ENCODE results near the gene CARMIL1. TPM values are rescaled to one million over a fixed set of nuclear protein-coding genes. Genes with fewer than 3 reads are reported as not detected.

The CARMIL1 gene
- total RNA-seq, 2 experiments from 2014 or later, result 3.9 to 4.7 TPM

DNA sequence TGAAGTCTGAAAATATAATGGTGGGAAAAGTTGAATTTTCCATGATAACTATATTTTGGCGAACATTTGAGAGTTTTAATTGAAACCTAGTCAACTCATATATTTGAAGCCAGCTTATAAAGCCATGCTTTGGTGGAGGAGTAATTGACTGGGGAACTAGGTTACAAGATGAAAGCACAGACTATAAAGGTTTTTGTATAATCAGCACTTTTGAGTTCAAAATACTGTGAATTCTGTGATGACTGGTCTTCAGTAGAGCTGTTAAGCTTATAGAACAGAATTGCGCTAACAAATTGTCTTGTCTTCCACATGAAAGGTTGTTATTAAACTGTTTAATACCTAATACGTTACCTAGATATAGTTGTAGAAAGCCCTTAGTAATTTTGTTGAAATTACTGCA lies 213.8 kb downstream of the CARMIL1 start:
- peaks cover 12% of the 10 kb centered on the region for H3K36me3 Mint-ChIP-seq (ENCODE audit: low read depth)
- Histone ChIP-seq H3K4me3 (ENCODE audit: low read length) (no peak overlapping the region), H3K27me3 (ENCODE audit: control insufficient read depth in 1 of 2, insufficient read depth in 2 of 2, low read length in 2 of 2) (no peaks in the 10 kb centered on the region), H3K36me3 (ENCODE audit: insufficient read depth, low read length) (no peaks in the 10 kb centered on the region), H3K27ac (ENCODE audit: low read depth in 1 of 2, low read length in 2 of 2) (no peak overlapping the region), H3K4me1 (ENCODE audit: insufficient read depth, low read length) (peaks cover 7% of the 10 kb centered on the region), H3K9me3 (ENCODE audit: control insufficient read depth in 1 of 2, insufficient read depth in 1 of 2, low read length in 2 of 2) (no peaks in the 10 kb centered on the region)
- DNase-seq (no peak), ATAC-seq (ENCODE audit: poor library complexity) (no peak)
- CTCF ChIA-PET, result interaction anchor here (1.5 kb wide), 1 partner anchor 214 kb away, joined by 5 read pairs; the partner anchor contains the start of gene CARMIL1
- no peaks in the 10 kb centered on the region for H3K27me3 Mint-ChIP-seq
- no peaks in the 10 kb centered on the region for H3K9me3 Mint-ChIP-seq
- H3K4me3 Mint-ChIP-seq, result no peak overlapping the region
- no peak overlapping the region for H3K27ac Mint-ChIP-seq
- H3K4me1 Mint-ChIP-seq (ENCODE audit: low read depth), result peaks cover 8% of the 10 kb centered on the region
- intact Hi-C loops (cut with DNase I, micrococcal nuclease), result loop anchor here in 1 of 2 experiments (5.0 kb wide), 2 partner anchors 64 to 109 kb away; no protein-coding TSS in a partner anchor
- POLR2A ChIA-PET, result no interaction called here
- TF ChIP-seq, protein P1, sequence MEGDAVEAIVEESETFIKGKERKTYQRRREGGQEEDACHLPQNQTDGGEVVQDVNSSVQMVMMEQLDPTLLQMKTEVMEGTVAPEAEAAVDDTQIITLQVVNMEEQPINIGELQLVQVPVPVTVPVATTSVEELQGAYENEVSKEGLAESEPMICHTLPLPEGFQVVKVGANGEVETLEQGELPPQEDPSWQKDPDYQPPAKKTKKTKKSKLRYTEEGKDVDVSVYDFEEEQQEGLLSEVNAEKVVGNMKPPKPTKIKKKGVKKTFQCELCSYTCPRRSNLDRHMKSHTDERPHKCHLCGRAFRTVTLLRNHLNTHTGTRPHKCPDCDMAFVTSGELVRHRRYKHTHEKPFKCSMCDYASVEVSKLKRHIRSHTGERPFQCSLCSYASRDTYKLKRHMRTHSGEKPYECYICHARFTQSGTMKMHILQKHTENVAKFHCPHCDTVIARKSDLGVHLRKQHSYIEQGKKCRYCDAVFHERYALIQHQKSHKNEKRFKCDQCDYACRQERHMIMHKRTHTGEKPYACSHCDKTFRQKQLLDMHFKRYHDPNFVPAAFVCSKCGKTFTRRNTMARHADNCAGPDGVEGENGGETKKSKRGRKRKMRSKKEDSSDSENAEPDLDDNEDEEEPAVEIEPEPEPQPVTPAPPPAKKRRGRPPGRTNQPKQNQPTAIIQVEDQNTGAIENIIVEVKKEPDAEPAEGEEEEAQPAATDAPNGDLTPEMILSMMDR (IDR thresholded peaks at IDR 0.05), result no peak

DNA sequence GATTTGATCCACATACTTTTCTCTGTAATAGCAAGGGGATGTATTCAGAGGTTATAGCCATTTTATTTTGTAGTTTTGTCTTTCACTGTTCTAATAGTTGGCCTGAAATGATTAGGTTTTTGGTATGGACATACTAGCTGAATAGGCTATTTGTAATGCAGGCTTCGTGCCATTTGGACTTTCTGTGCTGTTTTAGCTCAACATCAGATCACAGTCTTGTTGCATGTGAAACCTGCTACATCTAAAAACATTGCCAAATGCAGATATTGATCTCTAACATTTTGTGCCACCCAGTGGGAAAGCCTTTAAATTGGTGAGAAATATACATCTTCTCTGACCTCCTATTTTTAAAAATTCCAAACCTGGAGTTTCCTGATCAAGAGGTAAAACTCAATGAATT lies 215.3 kb downstream of the CARMIL1 start:
- Histone ChIP-seq H3K27ac (ENCODE audit: low read depth in 1 of 2, low read length in 2 of 2) (no peak overlapping the region), H3K27me3 (ENCODE audit: control insufficient read depth in 1 of 2, insufficient read depth in 2 of 2, low read length in 2 of 2) (no peaks in the 10 kb centered on the region), H3K4me3 (ENCODE audit: low read length) (no peak overlapping the region), H3K9me3 (ENCODE audit: control insufficient read depth in 1 of 2, insufficient read depth in 1 of 2, low read length in 2 of 2) (no peaks in the 10 kb centered on the region), H3K36me3 (ENCODE audit: insufficient read depth, low read length) (no peaks in the 10 kb centered on the region), H3K4me1 (ENCODE audit: insufficient read depth, low read length) (peaks cover 7% of the 10 kb centered on the region)
- TF ChIP-seq, protein P1 (IDR thresholded peaks at IDR 0.05), result no peak
- Mint-ChIP-seq H3K36me3 (ENCODE audit: low read depth) (peaks cover 12% of the 10 kb centered on the region), H3K4me3 (no peak overlapping the region), H3K9me3 (no peaks in the 10 kb centered on the region), H3K27ac (no peak overlapping the region), H3K27me3 (no peaks in the 10 kb centered on the region), H3K4me1 (ENCODE audit: low read depth) (peaks cover 8% of the 10 kb centered on the region)
- ChIA-PET CTCF (interaction anchor here (1.1 to 1.2 kb wide), 2 partner anchors 28 to 229 kb away, joined by 3 read pairs; no protein-coding TSS in a partner anchor), POLR2A (no interaction called here)
- DNase-seq, result no peak
- intact Hi-C loops (cut with DNase I, micrococcal nuclease), result loop anchor here in 1 of 2 experiments (5.0 kb wide), 2 partner anchors 63 to 108 kb away; no protein-coding TSS in a partner anchor
- ATAC-seq (ENCODE audit: poor library complexity), result no peak

DNA sequence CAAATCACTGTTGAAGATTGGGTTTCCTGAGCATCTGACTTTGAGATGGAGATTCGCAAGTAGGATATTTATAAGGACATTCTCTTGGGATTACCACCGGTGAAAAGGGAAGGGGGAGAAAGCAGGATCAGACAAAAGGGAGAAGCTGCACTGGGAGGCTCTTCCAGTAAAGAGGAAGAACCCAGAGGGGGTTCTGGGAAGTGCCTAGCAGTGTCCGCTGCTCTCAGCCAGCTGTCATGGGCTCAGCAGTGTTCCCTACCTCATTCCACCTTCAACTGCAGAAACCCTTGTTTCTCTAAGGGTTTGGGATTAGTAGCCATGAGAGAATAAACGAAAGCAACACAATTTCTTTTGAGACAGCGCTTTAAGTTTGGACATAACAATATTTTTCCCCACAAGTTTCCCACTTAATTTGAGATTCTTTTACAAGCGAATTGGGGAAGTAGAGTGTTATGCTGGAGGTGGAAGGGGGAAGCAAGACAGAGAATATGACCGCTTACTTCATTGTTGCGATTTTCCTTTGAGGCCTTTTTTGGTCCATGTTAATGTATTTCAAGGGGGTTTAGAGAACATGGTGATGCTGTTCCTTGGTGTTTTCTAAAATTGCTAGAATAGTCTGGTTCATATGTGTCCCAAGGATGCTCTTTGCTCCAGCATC lies 218.3 kb downstream of the CARMIL1 start:
- no peak overlapping the region for H3K27ac Mint-ChIP-seq
- no peak overlapping the region for H3K4me3 ChIP-seq (ENCODE audit: low read length)
- no peaks in the 10 kb centered on the region for H3K4me1 Mint-ChIP-seq (ENCODE audit: low read depth)
- no peaks in the 10 kb centered on the region for H3K4me1 ChIP-seq (ENCODE audit: insufficient read depth, low read length)
- CTCF ChIA-PET, result interaction anchor here (1.1 kb wide), 1 partner anchor 219 kb away, joined by 3 read pairs; no protein-coding TSS in a partner anchor
- H3K27me3 Mint-ChIP-seq, result no peaks in the 10 kb centered on the region
- POLR2A ChIA-PET, result no interaction called here
- H3K36me3 Mint-ChIP-seq (ENCODE audit: low read depth), result peaks cover 14% of the 10 kb centered on the region
- no peak overlapping the region for H3K27ac ChIP-seq (ENCODE audit: low read depth in 1 of 2, low read length in 2 of 2)
- no peaks in the 10 kb centered on the region for H3K27me3 ChIP-seq (ENCODE audit: control insufficient read depth in 1 of 2, insufficient read depth in 2 of 2, low read length in 2 of 2)
- no peaks in the 10 kb centered on the region for H3K9me3 Mint-ChIP-seq
- TF ChIP-seq, protein P1 (IDR thresholded peaks at IDR 0.05), result no peak
- H3K4me3 Mint-ChIP-seq, result no peak overlapping the region
- intact Hi-C loops (cut with DNase I, micrococcal nuclease), result no loop called here
- ATAC-seq (ENCODE audit: poor library complexity), result no peak
- H3K36me3 ChIP-seq (ENCODE audit: insufficient read depth, low read length), result no peaks in the 10 kb centered on the region
- no peaks in the 10 kb centered on the region for H3K9me3 ChIP-seq (ENCODE audit: control insufficient read depth in 1 of 2, insufficient read depth in 1 of 2, low read length in 2 of 2)
- no peak for DNase-seq

All from CD4-positive, alpha-beta T cell (primary cell).